Right lobe of liver (tissue), 6 donors: ENCODE results near the gene SMC2. TPM values are rescaled to one million over a fixed set of nuclear protein-coding genes. Genes with fewer than 3 reads are reported as not detected.

Experiments used
- ATAC-seq, 4 donors: fragments of 200-7000 bp; cut with Tn5 transposase; one replicate each; pipeline ENCODE4 v1.9.1; 2020; ENCODE audit warnings: mild to moderate bottlenecking in 4 of 4, moderate library complexity in 4 of 4
- DNase-seq, 3 donors: peaks; one replicate each; pipeline ENCODE4 v3.0.0-alpha.2; 2020
- H3K27ac ChIP-seq, 3 donors: fragments of 200-600 bp; one replicate each; pipeline ENCODE4 v1.8.0; 2022
- H3K27me3 ChIP-seq, 2 donors: fragments of 200-600 bp; one replicate each; pipeline ENCODE4 v1.8.0; 2022
- H3K36me3 ChIP-seq, 4 donors: fragments of 200-600 bp; sonication (generic) in 1 of 4; one replicate each; pipeline versions ENCODE4 v1.5.1 to v1.8.0; 2017 to 2022; ENCODE audit warnings: control low read depth in 1 of 4
- H3K4me1 ChIP-seq, 4 donors: fragments of 200-600 bp; sonication (generic) in 1 of 4; one replicate each; pipeline versions ENCODE4 v1.5.1 to v1.8.0; 2017 to 2022; ENCODE audit warnings: control low read depth in 1 of 4
- H3K4me3 ChIP-seq, 3 donors: fragments of 200-600 bp; one replicate each; pipeline ENCODE4 v1.8.0; 2022
- H3K9me3 ChIP-seq, 4 donors: fragments of 200-600 bp; sonication (generic) in 1 of 4; one replicate each; pipeline versions ENCODE4 v1.5.1 to v1.8.0; 2017 to 2022; ENCODE audit warnings: control low read depth in 1 of 4
- CTCF ChIP-seq, 4 donors: fragments of 200-600 bp in 3 of 4; fragments of 450-650 bp in 1 of 4; IDR thresholded peaks; one replicate each; pipeline versions ENCODE4 v1.5.1 to v1.8.0; 2016 to 2022; ENCODE audit warnings: antibody characterized with exemption in 4 of 4, mild to moderate bottlenecking in 2 of 4
- POLR2A ChIP-seq: fragments of 450-650 bp; IDR thresholded peaks from one replicate; pipeline ENCODE4 v1.6.1; 2017; ENCODE audit warnings: antibody characterized with exemption, mild to moderate bottlenecking
- WGBS: methylation state at CpG from one replicate; pipeline ENCODE4 v1.1.6; 2018; ENCODE audit warnings: low coverage, low lambda C conversion rate; ENCODE audit not compliant: insufficient coverage; ENCODE audit errors: missing lambda C conversion rate; 5-methylcytosine and 5-hydroxymethylcytosine counted together
- intact Hi-C, 2 donors: fragments of 100-400 bp; cut with DNase I; formaldehyde crosslinking; loops; one replicate each; pipeline versions ENCODE4 v1.11.2 to v1.14.1; 2022
- total RNA-seq, 6 experiments: library from RNA; depleted of rRNA in 2 of 6; stranded (reverse); fragments of >200 nt in 2 of 6; fragmentation: NEBNext Ultra II Directional in 3 of 6; extraction: Animal tissue kit (Norgen Biotek cat#: 25700) in 3 of 6; gene quantifications; one replicate each; pipeline versions ENCODE4 v1.1.0 to v1.2.4, GENCODE V29; 2016 to 2023
- donor health status: DM: no; HTN: yes; CAD: no.
- donor health status: DM: no; HTN: no; CAD: no.
- donor health status: DM: no; HTN: no; CAD: no.
- donor health status: DM: no; HTN: yes; CAD: no.
- donor health status: DM: no; HTN: yes; CAD: no.

Gene SMC2
- total RNA-seq, 6 experiments from 2014 or later: 2.5 to 5.8 (median 3.6) TPM

GRCh38 chr9:104138243-104138868, 44.2 kb downstream of the SMC2 start:
- Histone ChIP-seq H3K27ac (no peak overlapping the region), H3K9me3 (no peaks in the 10 kb centered on the region), H3K4me3 (no peak overlapping the region), H3K36me3 (no peaks in the 10 kb centered on the region), H3K4me1 (no peaks in the 10 kb centered on the region), H3K27me3 (no peaks in the 10 kb centered on the region)
- no peak for DNase-seq
- WGBS: 80% methylated on average over 3 of the region's 3 CpGs
- intact Hi-C loops: no loop called here
- ATAC-seq: no peak
- TF ChIP-seq CTCF (IDR thresholded peaks at IDR 0.05): no peak
- TF ChIP-seq POLR2A: no peak

GRCh38 chr9:104142799-104143549, 48.9 kb downstream of the SMC2 start:
- no peak for TF ChIP-seq CTCF (IDR thresholded peaks at IDR 0.05)
- TF ChIP-seq POLR2A: no peak
- H3K4me1 ChIP-seq: no peaks in the 10 kb centered on the region
- no peak overlapping the region for H3K27ac ChIP-seq
- DNase-seq (no peak), ATAC-seq (no peak)
- 100% methylated on average over 1 of the region's 3 CpGs for WGBS
- H3K4me3 ChIP-seq: no peak overlapping the region
- no peaks in the 10 kb centered on the region for H3K9me3 ChIP-seq
- intact Hi-C loops: no loop called here
- no peaks in the 10 kb centered on the region for H3K36me3 ChIP-seq
- H3K27me3 ChIP-seq: no peaks in the 10 kb centered on the region

GRCh38 chr9:104143550-104143910, 49.4 kb downstream of the SMC2 start:
- no peak overlapping the region for H3K27ac ChIP-seq
- no peaks in the 10 kb centered on the region for H3K9me3 ChIP-seq
- ATAC-seq (no peak), DNase-seq (no peak)
- TF ChIP-seq POLR2A (no peak), CTCF (IDR thresholded peaks at IDR 0.05) (no peak)
- no peaks in the 10 kb centered on the region for H3K27me3 ChIP-seq
- no peaks in the 10 kb centered on the region for H3K4me1 ChIP-seq
- intact Hi-C loops: no loop called here
- no peak overlapping the region for H3K4me3 ChIP-seq
- H3K36me3 ChIP-seq: no peaks in the 10 kb centered on the region
- 76% methylated on average over 3 of the region's 3 CpGs for WGBS

GRCh38 chr9:104144336-104144735, 50.2 kb downstream of the SMC2 start:
- intact Hi-C loops: no loop called here
- no peaks in the 10 kb centered on the region for H3K4me1 ChIP-seq
- no peak overlapping the region for H3K4me3 ChIP-seq
- ATAC-seq (no peak), DNase-seq (no peak)
- H3K9me3 ChIP-seq: no peaks in the 10 kb centered on the region
- WGBS: no CpG with 5 or more reads among the region's 1 CpG
- no peaks in the 10 kb centered on the region for H3K27me3 ChIP-seq
- H3K27ac ChIP-seq: no peak overlapping the region
- H3K36me3 ChIP-seq: no peaks in the 10 kb centered on the region
- TF ChIP-seq CTCF (IDR thresholded peaks at IDR 0.05) (no peak), POLR2A (no peak)
